Measurements from ENCODE around the gene PAPOLB.

DNA sequence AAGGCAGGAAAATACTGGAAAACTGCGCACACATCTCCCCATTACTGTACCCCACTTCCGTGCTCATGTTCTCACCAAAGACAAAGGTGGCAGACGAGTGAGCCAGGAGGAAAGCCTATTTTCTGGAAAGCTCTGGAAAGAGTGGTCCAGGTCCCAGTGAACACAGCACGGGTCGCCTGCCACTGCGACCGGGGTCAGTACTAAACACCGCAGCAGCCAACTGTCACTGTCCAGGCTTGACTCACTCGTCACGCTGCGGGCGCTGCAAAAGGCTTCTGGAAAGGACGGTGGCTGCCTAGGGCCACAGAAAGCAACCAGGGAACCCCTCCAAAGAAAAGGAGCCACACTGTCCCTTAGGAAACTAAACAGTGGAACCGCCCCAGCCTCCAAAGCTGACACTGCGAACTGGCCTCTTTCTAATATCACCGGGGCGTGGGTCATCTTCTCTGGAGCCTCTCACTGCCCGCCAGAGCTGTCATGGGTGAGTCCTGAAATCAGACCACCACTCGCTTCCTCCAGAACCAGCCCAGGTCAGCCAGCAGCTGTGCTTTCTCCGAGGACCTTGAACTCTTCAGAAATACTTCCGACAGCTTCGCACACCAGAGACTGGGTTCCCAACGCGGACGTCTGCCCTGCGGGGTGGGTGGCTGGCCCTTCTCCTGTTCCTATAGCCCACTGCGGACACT lies 17.7 kb upstream of the PAPOLB start:
- no peak for TF ChIP-seq POLR2A (IDR thresholded peaks at IDR 0.05; ENCODE audit: low read depth, low read length)
- no peak for TF ChIP-seq JUN (IDR thresholded peaks at IDR 0.05; ENCODE audit: borderline replicate concordance, insufficient read depth, insufficient read length, low read depth)
- TF ChIP-seq, protein P1, sequence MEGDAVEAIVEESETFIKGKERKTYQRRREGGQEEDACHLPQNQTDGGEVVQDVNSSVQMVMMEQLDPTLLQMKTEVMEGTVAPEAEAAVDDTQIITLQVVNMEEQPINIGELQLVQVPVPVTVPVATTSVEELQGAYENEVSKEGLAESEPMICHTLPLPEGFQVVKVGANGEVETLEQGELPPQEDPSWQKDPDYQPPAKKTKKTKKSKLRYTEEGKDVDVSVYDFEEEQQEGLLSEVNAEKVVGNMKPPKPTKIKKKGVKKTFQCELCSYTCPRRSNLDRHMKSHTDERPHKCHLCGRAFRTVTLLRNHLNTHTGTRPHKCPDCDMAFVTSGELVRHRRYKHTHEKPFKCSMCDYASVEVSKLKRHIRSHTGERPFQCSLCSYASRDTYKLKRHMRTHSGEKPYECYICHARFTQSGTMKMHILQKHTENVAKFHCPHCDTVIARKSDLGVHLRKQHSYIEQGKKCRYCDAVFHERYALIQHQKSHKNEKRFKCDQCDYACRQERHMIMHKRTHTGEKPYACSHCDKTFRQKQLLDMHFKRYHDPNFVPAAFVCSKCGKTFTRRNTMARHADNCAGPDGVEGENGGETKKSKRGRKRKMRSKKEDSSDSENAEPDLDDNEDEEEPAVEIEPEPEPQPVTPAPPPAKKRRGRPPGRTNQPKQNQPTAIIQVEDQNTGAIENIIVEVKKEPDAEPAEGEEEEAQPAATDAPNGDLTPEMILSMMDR (IDR thresholded peaks at IDR 0.05; ENCODE audit: extremely low read depth in 1 of 2, insufficient read depth in 1 of 2, low read depth in 1 of 2, low read length in 2 of 2) = no peak
